Measurements from ENCODE around the gene RPP21. TPM values are rescaled to one million over a fixed set of nuclear protein-coding genes. Genes with fewer than 3 reads are reported as not detected.

Gene RPP21
- total and polyA plus RNA-seq, 9 donors = 14.2 to 106 (median 44.5) TPM

- TF ChIP-seq POLR2A (IDR thresholded peaks at IDR 0.05) (no peak), EP300 (IDR thresholded peaks at IDR 0.05) (no peak)
- Histone ChIP-seq H3K9me3 (no peaks in the 10 kb centered on the region), H3K27me3 (no peaks in the 10 kb centered on the region), H3K27ac (no peak overlapping the region), H3K4me3 (no peak overlapping the region), H3K36me3 (no peaks in the 10 kb centered on the region), H3K4me1 (ENCODE audit: insufficient read depth) (peaks cover 2% of the 10 kb centered on the region)
- no peak for DNase-seq
- WGBS, 3 donors = 42 to 58% (median 57%) methylated on average over 1 of the region's 1 CpG
- intact Hi-C loops (cut with DNase I) = no loop called here
Observed at GRCh38 chr6:30350524-30350923, 5.6 kb downstream of the RPP21 start.

- DNase-seq = no peak
- Histone ChIP-seq H3K27ac (no peak overlapping the region), H3K4me1 (ENCODE audit: insufficient read depth) (no peaks in the 10 kb centered on the region), H3K4me3 (no peak overlapping the region), H3K36me3 (no peaks in the 10 kb centered on the region), H3K27me3 (no peaks in the 10 kb centered on the region), H3K9me3 (no peaks in the 10 kb centered on the region)
- 75 to 80% (median 79%) methylated on average over 2 of the region's 2 CpGs for WGBS, 3 donors
- intact Hi-C loops (cut with DNase I) = no loop called here
- no peak for TF ChIP-seq EP300 (IDR thresholded peaks at IDR 0.05)
- no peak for TF ChIP-seq POLR2A (IDR thresholded peaks at IDR 0.05)
- no peak for TF ChIP-seq CTCF (IDR thresholded peaks at IDR 0.05)
Observed at GRCh38 chr6:30352550-30352949, 7.6 kb downstream of the RPP21 start.

GRCh38 chr6:30355281-30355680, 10.3 kb downstream of the RPP21 start:
- H3K4me1 ChIP-seq (ENCODE audit: insufficient read depth) = no peaks in the 10 kb centered on the region
- 53 to 67% (median 55%) methylated on average over 4 of the region's 4 CpGs for WGBS, 3 donors
- intact Hi-C loops (cut with DNase I) = no loop called here
- no peaks in the 10 kb centered on the region for H3K36me3 ChIP-seq
- H3K9me3 ChIP-seq = no peaks in the 10 kb centered on the region
- no peak for DNase-seq
- no peak for TF ChIP-seq EP300 (IDR thresholded peaks at IDR 0.05)
- no peak for TF ChIP-seq POLR2A (IDR thresholded peaks at IDR 0.05)
- no peak for TF ChIP-seq CTCF (IDR thresholded peaks at IDR 0.05)
- H3K27me3 ChIP-seq = no peaks in the 10 kb centered on the region
- H3K4me3 ChIP-seq = no peak overlapping the region
- no peak overlapping the region for H3K27ac ChIP-seq

GRCh38 chr6:30356536-30356935, 11.6 kb downstream of the RPP21 start:
- TF ChIP-seq CTCF (IDR thresholded peaks at IDR 0.05) (no peak), POLR2A (IDR thresholded peaks at IDR 0.05) (no peak), EP300 (IDR thresholded peaks at IDR 0.05) (no peak)
- no peak for DNase-seq
- Histone ChIP-seq H3K9me3 (no peaks in the 10 kb centered on the region), H3K4me1 (ENCODE audit: insufficient read depth) (no peaks in the 10 kb centered on the region), H3K4me3 (no peak overlapping the region), H3K27ac (no peak overlapping the region), H3K36me3 (no peaks in the 10 kb centered on the region), H3K27me3 (no peaks in the 10 kb centered on the region)
- intact Hi-C loops (cut with DNase I) = no loop called here
- 38 to 56% (median 46%) methylated on average over 1 of the region's 1 CpG for WGBS, 3 donors

GRCh38 chr6:30357678-30358540, 13.0 kb downstream of the RPP21 start:
- Histone ChIP-seq H3K9me3 (no peaks in the 10 kb centered on the region), H3K27ac (no peak overlapping the region), H3K4me3 (peak overlapping the region; percentile 39), H3K4me1 (ENCODE audit: insufficient read depth) (no peaks in the 10 kb centered on the region), H3K27me3 (no peaks in the 10 kb centered on the region), H3K36me3 (no peaks in the 10 kb centered on the region)
- TF ChIP-seq EP300 (IDR thresholded peaks at IDR 0.05) (no peak), POLR2A (IDR thresholded peaks at IDR 0.05) (no peak), CTCF (IDR thresholded peaks at IDR 0.05) (no peak)
- DNase-seq = peak in 2 of 5 donors; percentile 34 to 39
- intact Hi-C loops (cut with DNase I) = no loop called here
- 3 to 4% (median 3%) methylated on average over 40 of the region's 40 CpGs for WGBS, 3 donors
